PC-9 (cell line): ENCODE data around the gene MTREX. TPM values are rescaled to one million over a fixed set of nuclear protein-coding genes. Genes with fewer than 3 reads are reported as not detected.

Source experiments
- BruUV-seq: library from RNA; stranded (reverse); fragments of 400-500 nt; replicated peaks from 2 replicates; lab custom pipeline; 2021; lab: Mats Ljungman, UMichigan
- CTCF ChIA-PET: fragments of 300-600 bp; sonication (Branson Sonifier 250); formaldehyde crosslinking; loops from one replicate; lab custom pipeline; 2022; ENCODE audit warnings: antibody characterized with exemption; lab: Charles Lee
- POLR2A ChIA-PET: fragments of 300-600 bp; sonication (Branson Sonifier 250); formaldehyde crosslinking; loops from one replicate; lab custom pipeline; 2022; ENCODE audit warnings: antibody characterized with exemption; ENCODE audit not compliant: unreplicated experiment; lab: Charles Lee
- DNase-seq, 2 experiments: peaks; one replicate each; pipeline versions ENCODE4 v3.0.0 to v3.0.0-alpha.2; 2015 to 2022; ENCODE audit warnings: mixed read lengths in 1 of 2
- H2AFZ ChIP-seq: fragments of 200-600 bp; sonication (generic); 2 replicates; pipeline ENCODE4 v1.8.1; 2017; ENCODE audit warnings: antibody characterized with exemption
- H3F3A ChIP-seq: fragments of 200-600 bp; sonication (generic); 2 replicates; pipeline ENCODE4 v1.8.1; 2017; ENCODE audit warnings: antibody characterized with exemption, mild to moderate bottlenecking, low read depth; ENCODE audit not compliant: insufficient read depth
- H3K27ac ChIP-seq: fragments of 200-600 bp; sonication (generic); 2 replicates; pipeline ENCODE4 v1.6.1; 2016; ENCODE audit warnings: mixed run types
- H3K27me3 ChIP-seq: fragments of 200-600 bp; sonication (generic); 2 replicates; pipeline ENCODE4 v1.6.1; 2016; ENCODE audit warnings: low read depth, mixed run types; ENCODE audit not compliant: insufficient read depth
- H3K36me3 ChIP-seq: fragments of 200-600 bp; sonication (generic); 2 replicates; pipeline ENCODE4 v1.6.1; 2016; ENCODE audit warnings: low read depth, mixed run types
- H3K4me1 ChIP-seq: fragments of 200-600 bp; sonication (generic); replicated peaks from 2 replicates; pipeline ENCODE4 v1.6.1; 2016; ENCODE audit warnings: mixed run types; ENCODE audit not compliant: insufficient read depth
- H3K4me2 ChIP-seq: fragments of 200-600 bp; sonication (generic); 2 replicates; pipeline ENCODE4 v1.6.1; 2017; ENCODE audit warnings: mixed run types
- H3K4me3 ChIP-seq: fragments of 200-600 bp; sonication (generic); 2 replicates; pipeline ENCODE4 v1.6.1; 2016; ENCODE audit warnings: mixed run types
- H3K79me2 ChIP-seq: fragments of 200-600 bp; sonication (generic); 2 replicates; pipeline ENCODE4 v1.6.1; 2017; ENCODE audit warnings: low read depth, mixed run types
- H3K9me2 ChIP-seq: fragments of 200-600 bp; sonication (generic); 2 replicates; pipeline ENCODE4 v1.8.1; 2017; ENCODE audit warnings: mild to moderate bottlenecking; ENCODE audit not compliant: insufficient read depth
- H3K9me3 ChIP-seq: fragments of 200-600 bp; sonication (generic); 2 replicates; pipeline ENCODE4 v1.8.1; 2016; ENCODE audit warnings: low read depth; ENCODE audit not compliant: insufficient read depth
- H4K20me1 ChIP-seq: fragments of 200-600 bp; sonication (generic); 2 replicates; pipeline ENCODE4 v1.8.1; 2017; ENCODE audit not compliant: insufficient read depth
- EZH2 ChIP-seq: fragments of 200-600 bp; sonication (generic); IDR thresholded peaks from 2 replicates; pipeline ENCODE4 v1.8.0; 2017; ENCODE audit warnings: antibody characterized with exemption, low read depth
- intact Hi-C: fragments of 100-400 bp; cut with micrococcal nuclease; formaldehyde crosslinking; loops from one replicate; pipeline ENCODE4 v1.10.0; 2022; ENCODE audit not compliant: unreplicated experiment
- total RNA-seq: library from RNA; stranded (reverse); gene quantifications from 2 replicates; pipeline ENCODE4 v1.2.3, GENCODE V29; 2021
- TF ChIP-seq, protein P1 (sequence below): fragments of 200-600 bp; sonication (generic); conservative IDR thresholded peaks from 2 replicates; pipeline ENCODE4 v1.6.1; 2017; ENCODE audit warnings: mixed run types, antibody characterized with exemption, mild to moderate bottlenecking, moderate library complexity

MTREX gene
- total RNA-seq, 1 experiment from 2014 or later: 56.7 TPM

DNA sequence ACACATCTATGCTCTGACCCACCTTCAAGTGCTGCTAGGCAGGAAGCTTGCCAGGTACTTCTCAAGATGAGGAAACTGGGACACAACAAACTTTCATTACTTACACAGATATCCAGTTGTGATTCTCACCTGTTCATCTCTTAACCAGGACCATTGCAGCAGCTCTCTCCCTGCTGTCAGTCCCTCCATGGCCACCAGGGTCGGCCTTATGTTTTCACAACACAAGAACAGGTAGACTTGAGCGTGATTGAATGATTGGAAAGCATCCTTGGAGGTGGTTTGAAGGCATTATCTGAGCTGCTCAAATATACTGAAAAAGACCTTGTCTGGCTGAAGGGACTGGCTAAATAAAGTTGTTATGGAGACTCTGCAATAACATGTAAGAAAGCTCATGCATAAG is 94.4 kb downstream of the MTREX start:
- Histone ChIP-seq H4K20me1 (0 out of 2 replicates have a peak, but pooled peaks cover 4% of the 10 kb centered on the region), H3K36me3 (no peaks in the 10 kb centered on the region; the same call in 1 of the 2 replicates), H3F3A (peaks cover 7% of the 10 kb centered on the region), H3K4me3 (no peak overlapping the region), H3K79me2 (no peaks in the 10 kb centered on the region), H3K27me3 (no peaks in the 10 kb centered on the region), H3K9me2 (no peaks in the 10 kb centered on the region), H3K4me2 (no peak overlapping the region), H3K9me3 (no peaks in the 10 kb centered on the region), H2AFZ (no peak overlapping the region), H3K27ac (no peak overlapping the region), H3K4me1 (0 out of 2 replicates have a peak, but pooled peaks cover 6% of the 10 kb centered on the region)
- ChIA-PET CTCF (no interaction called here), POLR2A (interaction anchor here (0.6 to 0.7 kb wide), 3 partner anchors 21 to 429 kb away, joined by 3 to 7 read pairs (median 3); partner anchors contain the start of gene CCNO)
- intact Hi-C loops: loop anchor here (10.0 kb wide), 1 partner anchor 227 kb away; the partner anchor contains the start of gene CDC20B
- no TSS peak for BruUV-seq
- DNase-seq: no peak
- TF ChIP-seq EZH2: no peak
- TF ChIP-seq, protein P1, sequence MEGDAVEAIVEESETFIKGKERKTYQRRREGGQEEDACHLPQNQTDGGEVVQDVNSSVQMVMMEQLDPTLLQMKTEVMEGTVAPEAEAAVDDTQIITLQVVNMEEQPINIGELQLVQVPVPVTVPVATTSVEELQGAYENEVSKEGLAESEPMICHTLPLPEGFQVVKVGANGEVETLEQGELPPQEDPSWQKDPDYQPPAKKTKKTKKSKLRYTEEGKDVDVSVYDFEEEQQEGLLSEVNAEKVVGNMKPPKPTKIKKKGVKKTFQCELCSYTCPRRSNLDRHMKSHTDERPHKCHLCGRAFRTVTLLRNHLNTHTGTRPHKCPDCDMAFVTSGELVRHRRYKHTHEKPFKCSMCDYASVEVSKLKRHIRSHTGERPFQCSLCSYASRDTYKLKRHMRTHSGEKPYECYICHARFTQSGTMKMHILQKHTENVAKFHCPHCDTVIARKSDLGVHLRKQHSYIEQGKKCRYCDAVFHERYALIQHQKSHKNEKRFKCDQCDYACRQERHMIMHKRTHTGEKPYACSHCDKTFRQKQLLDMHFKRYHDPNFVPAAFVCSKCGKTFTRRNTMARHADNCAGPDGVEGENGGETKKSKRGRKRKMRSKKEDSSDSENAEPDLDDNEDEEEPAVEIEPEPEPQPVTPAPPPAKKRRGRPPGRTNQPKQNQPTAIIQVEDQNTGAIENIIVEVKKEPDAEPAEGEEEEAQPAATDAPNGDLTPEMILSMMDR: peak; percentile 33; the same call in 1 of the 2 replicates

DNA sequence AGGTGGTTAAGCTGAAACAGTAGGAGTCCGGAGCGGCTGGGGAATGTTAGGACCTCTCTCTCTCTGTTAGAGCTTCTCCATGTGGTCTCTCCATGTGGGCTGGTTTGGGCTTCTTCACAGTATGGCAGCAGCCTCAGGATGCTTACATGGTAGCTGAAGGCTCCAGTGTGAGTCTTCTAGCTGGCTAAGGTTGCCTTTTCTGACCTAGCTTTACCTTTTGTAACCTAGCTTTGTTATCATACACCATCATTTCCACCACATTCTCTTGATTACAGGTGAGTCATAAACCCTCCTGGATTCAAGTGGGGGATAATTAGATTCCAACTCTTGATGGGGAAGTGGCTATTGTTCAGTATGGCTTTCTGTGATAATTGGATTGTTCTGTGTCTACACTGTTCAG is 98.5 kb downstream of the MTREX start:
- H3K27ac ChIP-seq: no peak overlapping the region

DNA sequence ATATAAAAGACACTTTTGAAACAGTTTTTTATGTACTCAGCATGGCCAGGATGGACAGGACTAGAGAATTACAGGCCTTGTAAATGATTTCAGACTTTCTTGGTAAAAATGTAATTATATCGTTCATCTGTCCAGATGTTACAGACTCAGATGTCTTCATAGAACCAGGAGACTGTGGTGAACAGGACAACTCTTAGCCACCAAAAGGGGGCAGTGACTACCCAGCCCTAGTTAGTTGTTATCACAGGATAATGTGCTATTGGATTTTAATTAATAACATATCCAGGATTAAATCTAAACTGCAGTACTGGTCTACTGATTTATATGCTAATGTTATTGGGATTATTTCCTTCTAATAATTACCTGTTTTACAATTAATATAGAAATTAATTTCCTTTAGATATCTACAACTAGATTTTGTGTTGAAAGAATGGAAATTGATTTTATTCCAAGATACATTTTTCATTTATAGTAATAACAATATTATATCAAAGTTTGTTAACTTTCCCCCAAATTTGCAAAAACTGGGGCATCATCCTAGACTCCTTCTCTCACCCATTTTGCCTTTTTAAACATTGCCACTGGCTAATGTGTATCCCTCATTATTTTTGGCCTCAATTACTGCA is 99.4 kb downstream of the MTREX start:
- no peak overlapping the region for H3K4me2 ChIP-seq
- no TSS peak for BruUV-seq
- H3K4me3 ChIP-seq: no peak overlapping the region
- 0 out of 2 replicates have a peak, but pooled peaks cover 6% of the 10 kb centered on the region for H3K4me1 ChIP-seq
- no peaks in the 10 kb centered on the region for H3K79me2 ChIP-seq
- POLR2A ChIA-PET: no interaction called here
- DNase-seq: peak in 1 of 2 experiments; percentile 14
- no peak overlapping the region for H3K27ac ChIP-seq
- no peak overlapping the region for H2AFZ ChIP-seq
- TF ChIP-seq EZH2: no peak
- TF ChIP-seq, protein P1: peak; percentile 71
- peaks cover 20% of the 10 kb centered on the region for H3K36me3 ChIP-seq
- no peaks in the 10 kb centered on the region for H3K9me3 ChIP-seq
- H3K9me2 ChIP-seq: no peaks in the 10 kb centered on the region
- no peaks in the 10 kb centered on the region for H3K27me3 ChIP-seq
- intact Hi-C loops: loop anchor here (1.0 to 10.0 kb wide), 2 partner anchors 232 to 285 kb away; partner anchors contain the start of gene CDC20B
- CTCF ChIA-PET: no interaction called here
- peaks cover 7% of the 10 kb centered on the region for H3F3A ChIP-seq
- 0 out of 2 replicates have a peak, but pooled peaks cover 4% of the 10 kb centered on the region for H4K20me1 ChIP-seq

More for the DNA sequence above, 98.5 kb downstream of the MTREX start:
- H3F3A ChIP-seq: peaks cover 7% of the 10 kb centered on the region
- H2AFZ ChIP-seq: no peak overlapping the region
- no peaks in the 10 kb centered on the region for H3K79me2 ChIP-seq
- H3K9me3 ChIP-seq: no peaks in the 10 kb centered on the region
- H4K20me1 ChIP-seq: 0 out of 2 replicates have a peak, but pooled peaks cover 4% of the 10 kb centered on the region
- peaks cover 15% of the 10 kb centered on the region for H3K36me3 ChIP-seq
- ChIA-PET POLR2A (interaction anchor here (0.5 kb wide), 1 partner anchor 219 kb away, joined by 11 read pairs; no protein-coding TSS in a partner anchor), CTCF (no interaction called here)
- no peak overlapping the region for H3K4me3 ChIP-seq
- DNase-seq: peak in 1 of 2 experiments; percentile 49
- H3K4me2 ChIP-seq: no peak overlapping the region
- no peaks in the 10 kb centered on the region for H3K27me3 ChIP-seq
- TF ChIP-seq, protein P1: no peak
- no peak for TF ChIP-seq EZH2
- BruUV-seq: no TSS peak
- H3K9me2 ChIP-seq: no peaks in the 10 kb centered on the region
- 0 out of 2 replicates have a peak, but pooled peaks cover 6% of the 10 kb centered on the region for H3K4me1 ChIP-seq
- intact Hi-C loops: loop anchor here (10.0 kb wide), 1 partner anchor 231 kb away; the partner anchor contains the start of gene CDC20B
